ENCODE results near the gene ITGB6.

DNA sequence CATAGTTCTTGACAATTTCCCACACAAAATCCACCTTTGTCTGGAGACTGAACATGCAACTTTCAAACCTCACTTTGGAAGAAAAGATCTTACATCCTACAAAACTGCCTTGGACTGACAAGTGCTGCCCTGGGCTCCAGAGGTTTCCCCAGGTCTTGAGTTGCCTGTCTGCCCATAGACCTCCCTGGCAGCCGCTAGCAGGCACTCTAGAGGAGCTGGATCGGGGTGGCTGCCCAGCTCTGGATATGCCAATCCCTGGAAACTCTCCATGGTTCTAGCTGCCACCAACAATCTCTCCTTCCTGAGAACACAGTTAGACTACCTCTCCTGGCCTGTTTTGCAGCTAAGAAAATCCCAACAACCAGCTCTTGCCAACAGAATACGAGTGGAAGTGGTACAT is 3.4 kb upstream of the ITGB6 start:
- TF ChIP-seq PAX5 (IDR thresholded peaks at IDR 0.05; ENCODE audit: borderline replicate concordance, low read depth, low read length) = no peak
- TF ChIP-seq, protein P1, sequence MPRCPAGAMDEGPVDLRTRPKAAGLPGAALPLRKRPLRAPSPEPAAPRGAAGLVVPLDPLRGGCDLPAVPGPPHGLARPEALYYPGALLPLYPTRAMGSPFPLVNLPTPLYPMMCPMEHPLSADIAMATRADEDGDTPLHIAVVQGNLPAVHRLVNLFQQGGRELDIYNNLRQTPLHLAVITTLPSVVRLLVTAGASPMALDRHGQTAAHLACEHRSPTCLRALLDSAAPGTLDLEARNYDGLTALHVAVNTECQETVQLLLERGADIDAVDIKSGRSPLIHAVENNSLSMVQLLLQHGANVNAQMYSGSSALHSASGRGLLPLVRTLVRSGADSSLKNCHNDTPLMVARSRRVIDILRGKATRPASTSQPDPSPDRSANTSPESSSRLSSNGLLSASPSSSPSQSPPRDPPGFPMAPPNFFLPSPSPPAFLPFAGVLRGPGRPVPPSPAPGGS (IDR thresholded peaks at IDR 0.05; ENCODE audit: borderline replicate concordance, insufficient read depth, low read depth, low read length, poor library complexity, severe bottlenecking) = no peak

Measured in GM12878 (cell line).